GM12878 (cell line): Measurements from ENCODE around the gene ACSM4. TPM values are rescaled to one million over a fixed set of nuclear protein-coding genes. Genes with fewer than 3 reads are reported as not detected.
A peak's percentile ranks its signal among the peaks of the same experiment; 100 is the strongest.

Experiments used
- ATAC-seq: fragments of 200-7000 bp; cut with Tn5 transposase; 3 replicates; pipeline ENCODE4 v1.9.1; 2020; ENCODE audit warnings: mild to moderate bottlenecking, moderate library complexity
- BruUV-seq: library from RNA; stranded (reverse); fragments of 400-500 nt; replicated peaks from 2 replicates; lab custom pipeline; 2021; lab: Mats Ljungman, UMichigan
- CTCF ChIA-PET: fragments of 300-600 bp; sonication (Branson Sonifier 250); formaldehyde crosslinking; extraction: SDS; loops from one replicate; lab custom pipeline; 2021; ENCODE audit warnings: inconsistent platforms; lab: Yijun Ruan, JAX
- POLR2A ChIA-PET: fragments of 350-600 bp; formaldehyde crosslinking; extraction: SDS; loops from one replicate; lab custom pipeline; 2021; ENCODE audit warnings: inconsistent platforms; lab: Charles Lee
- RAD21 ChIA-PET: fragments of 300-600 bp; sonication (Branson Sonifier 250); formaldehyde crosslinking; loops from one replicate; lab custom pipeline; 2023; ENCODE audit warnings: antibody characterized with exemption; ENCODE audit not compliant: unreplicated experiment; lab: Charles Lee
- SMC1A ChIA-PET: fragments of 300-600 bp; sonication (Branson Sonifier 250); formaldehyde crosslinking; loops from one replicate; lab custom pipeline; 2023; ENCODE audit not compliant: unreplicated experiment, uncharacterized antibody; lab: Charles Lee
- DNase-seq: peaks from one replicate; pipeline ENCODE4 v3.0.0-alpha.2; 2011; ENCODE audit warnings: low read depth, low spot score
- FAIRE-seq: peaks from 3 replicates; lab custom pipeline; 2011; peaks lifted over from hg19 to GRCh38; lab: Jason Lieb, UNC
- H2AFZ ChIP-seq: 2 replicates; pipeline ENCODE4 v1.6.0; 2011; ENCODE audit warnings: low read depth, low read length, control low read depth; ENCODE audit not compliant: control insufficient read depth
- H3K27ac ChIP-seq: 2 replicates; pipeline ENCODE4 v1.5.1; 2011; ENCODE audit warnings: control low read depth; ENCODE audit not compliant: control insufficient read depth, insufficient read depth
- H3K27me3 ChIP-seq, 2 experiments: replicated peaks in 1 of 2; 2 replicates each; pipeline versions ENCODE4 v1.6.0 to v1.6.1; 2011; ENCODE audit warnings: low read length in 1 of 2; ENCODE audit not compliant: control insufficient read depth in 2 of 2, insufficient read depth in 2 of 2
- H3K36me3 ChIP-seq, 2 experiments: 2 replicates each; pipeline ENCODE4 v1.5.1; 2011; ENCODE audit warnings: low read length in 1 of 2; ENCODE audit not compliant: control insufficient read depth in 2 of 2, insufficient read depth in 2 of 2
- H3K4me1 ChIP-seq: 2 replicates; pipeline ENCODE4 v1.6.1; 2011; ENCODE audit warnings: mild to moderate bottlenecking, low read length, moderate library complexity, mixed read lengths; ENCODE audit not compliant: control insufficient read depth, insufficient read depth
- H3K4me2 ChIP-seq: 2 replicates; pipeline ENCODE4 v1.6.0; 2011; ENCODE audit warnings: control low read depth; ENCODE audit not compliant: control insufficient read depth, insufficient read depth
- H3K4me3 ChIP-seq: fragments of 200-600 bp; sonication (generic); 2 replicates; pipeline ENCODE4 v1.5.1; 2016
- H3K79me2 ChIP-seq: 2 replicates; pipeline ENCODE4 v1.6.0; 2011; ENCODE audit warnings: low read length; ENCODE audit not compliant: control insufficient read depth, insufficient read depth
- H3K9ac ChIP-seq: 2 replicates; pipeline ENCODE4 v1.8.0; 2011; ENCODE audit warnings: low read length, control low read depth, mixed read lengths; ENCODE audit not compliant: control insufficient read depth, insufficient read depth
- H3K9me3 ChIP-seq: replicated peaks from 3 replicates; pipeline ENCODE4 v1.5.1; 2011; ENCODE audit warnings: mild to moderate bottlenecking, low read length; ENCODE audit not compliant: control insufficient read depth, insufficient read depth
- H4K20me1 ChIP-seq: 2 replicates; pipeline ENCODE4 v1.6.0; 2011; ENCODE audit not compliant: control insufficient read depth, insufficient read depth
- CHD4 ChIP-seq: fragments of 200-600 bp; sonication (generic); IDR thresholded peaks from 2 replicates; pipeline ENCODE4 v1.6.1; 2016; ENCODE audit warnings: mild to moderate bottlenecking
- HDAC2 ChIP-seq: fragments of 200-600 bp; sonication (generic); IDR thresholded peaks from 2 replicates; pipeline ENCODE4 v1.6.1; 2017
- IKZF1 ChIP-seq: fragments of 450-650 bp; conservative IDR thresholded peaks from 2 replicates; pipeline ENCODE4 v1.6.1; 2017; ENCODE audit warnings: antibody characterized with exemption, mild to moderate bottlenecking
- KDM1A ChIP-seq: fragments of 200-600 bp; sonication (generic); IDR thresholded peaks from 2 replicates; pipeline ENCODE4 v1.6.1; 2016; ENCODE audit warnings: borderline replicate concordance
- RAD21 ChIP-seq: IDR thresholded peaks from 2 replicates; pipeline ENCODE4 v1.6.1; 2011; ENCODE audit warnings: mild to moderate bottlenecking, low read depth, low read length, moderate library complexity; ENCODE audit not compliant: insufficient read depth
- SMAD5 ChIP-seq: IDR thresholded peaks from 2 replicates; pipeline ENCODE4 v1.6.1; 2016; ENCODE audit warnings: antibody characterized with exemption, low read depth
- SUPT20H ChIP-seq: IDR thresholded peaks from 2 replicates; pipeline ENCODE4 v1.6.1; 2011; ENCODE audit warnings: low read depth, mild to moderate bottlenecking, low read length, moderate library complexity, borderline replicate concordance; ENCODE audit not compliant: control insufficient read depth
- SUZ12 ChIP-seq: fragments of 200-600 bp; sonication (generic); IDR thresholded peaks from one replicate; pipeline ENCODE4 v1.6.1; 2018; ENCODE audit warnings: antibody characterized with exemption, mild to moderate bottlenecking; ENCODE audit not compliant: unreplicated experiment
- TCF7 ChIP-seq: IDR thresholded peaks from 2 replicates; pipeline ENCODE4 v1.6.1; 2014; ENCODE audit warnings: antibody characterized with exemption, borderline replicate concordance
- ZZZ3 ChIP-seq: IDR thresholded peaks from 2 replicates; pipeline ENCODE4 v1.6.1; 2011; ENCODE audit warnings: low read depth; ENCODE audit not compliant: control insufficient read depth, insufficient read length
- WGBS: methylation state at CpG from one replicate; pipeline ENCODE4 v1.1.6; 2016; ENCODE audit warnings: low lambda C conversion rate; ENCODE audit not compliant: insufficient replicate concordance, insufficient coverage; ENCODE audit errors: missing lambda C conversion rate; 5-methylcytosine and 5-hydroxymethylcytosine counted together
- in situ Hi-C: fragments of 300-500 bp; cut with MboI; formaldehyde crosslinking; loops from 9 replicates; pipeline ENCODE4 v1.14.3; 2018; ENCODE audit warnings: mixed read lengths
- intact Hi-C: fragments of 100-400 bp; cut with micrococcal nuclease; formaldehyde crosslinking; loops from one replicate; pipeline ENCODE4 v1.14.2; 2022; ENCODE audit not compliant: unreplicated experiment
- polyA plus RNA-seq, 11 experiments: library from polyadenylated mRNA; depleted of rRNA in 4 of 11; unstranded in 6 of 11; stranded (reverse) in 5 of 11; fragments of >200 nt; fragmentation: Nextera tagmentation in 4 of 11; fragmentation: Illumina TruSeq in 1 of 11; extraction: Ambion mirVana in 4 of 11; extraction: Trizol in 1 of 11; gene quantifications; 1 replicate in 1 of 11; 2 replicates in 10 of 11; pipeline versions ENCODE4 v1.2.1 to v1.2.3, GENCODE V29; 2011 to 2016; ENCODE audit warnings: inconsistent platforms in 2 of 11, missing spikeins in 2 of 11, low read depth in 1 of 11
- total RNA-seq, 4 experiments: library from RNA; depleted of rRNA in 3 of 4; stranded (reverse); fragments of >200 nt in 3 of 4; fragmentation: Illumina TruSeq in 1 of 4; extraction: Trizol in 1 of 4; gene quantifications; 2 replicates each; pipeline versions ENCODE4 v1.2.1 to v1.2.3, GENCODE V29; 2013 to 2021
- TF ChIP-seq, protein P1 (sequence below): IDR thresholded peaks from 2 replicates; pipeline ENCODE4 v1.6.1; 2012; ENCODE audit warnings: low read depth, low read length, improper control_type of control experiment
- TF ChIP-seq, protein P2 (sequence below): IDR thresholded peaks from 2 replicates; pipeline ENCODE4 v1.6.1; 2012; ENCODE audit warnings: improper control_type of control experiment, low read depth, low read length; ENCODE audit not compliant: insufficient replicate concordance

Gene ACSM4
- total and polyA plus RNA-seq, 10 of the 15 experiments (the other 5 are each of a cell fraction or from before 2014, with no cell fraction given), result not detected

DNA sequence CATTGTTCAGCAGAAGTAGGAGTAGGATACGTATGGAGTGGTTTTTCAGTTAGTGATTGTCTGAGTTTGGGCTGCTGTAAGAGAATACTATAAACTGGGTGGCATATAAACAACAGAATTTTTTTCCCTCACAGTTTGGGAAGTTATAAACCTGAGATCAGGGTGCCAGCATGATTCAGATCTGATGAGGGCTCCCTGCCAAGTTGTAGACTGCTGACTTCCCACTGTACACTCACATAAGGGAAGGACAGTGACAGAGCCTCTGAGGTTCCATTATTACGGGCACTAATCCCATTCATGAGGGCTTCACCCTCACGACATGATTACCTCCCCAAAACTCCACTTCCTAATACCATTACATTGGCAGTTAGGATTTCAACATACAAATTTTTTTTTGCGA is 50.7 kb downstream of the ACSM4 start:
- SMC1A ChIA-PET, result no interaction called here
- in situ Hi-C loops, result no loop called here
- no peak for FAIRE-seq

DNA sequence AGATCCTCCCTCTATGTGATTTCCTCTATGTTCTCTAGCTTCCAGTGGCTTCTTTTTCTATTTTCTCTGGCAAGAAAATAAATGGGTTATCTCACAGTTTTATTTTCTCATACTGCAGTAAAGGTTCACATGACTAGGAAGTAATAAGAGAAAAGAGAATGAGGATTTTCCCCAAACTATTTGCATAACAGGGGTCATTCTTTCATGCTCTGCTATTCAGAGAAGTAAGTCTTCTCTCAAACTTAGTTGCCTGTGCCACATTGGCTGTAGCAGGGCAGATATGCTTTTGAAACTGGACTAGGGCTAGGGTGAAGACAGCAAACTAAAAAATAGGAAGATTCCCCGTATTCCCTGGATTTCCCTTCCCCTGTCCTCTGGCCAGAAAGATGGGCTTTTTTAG is 57.4 kb downstream of the ACSM4 start:
- ATAC-seq, result peak; percentile 79
- WGBS, result 13% methylated on average over 1 of the region's 1 CpG
- FAIRE-seq, result peak; percentile 64
- Histone ChIP-seq H3K79me2 (no peaks in the 10 kb centered on the region), H3K4me3 (no peak overlapping the region), H4K20me1 (no peaks in the 10 kb centered on the region), H3K36me3 (no peaks in the 10 kb centered on the region), H3K9ac (no peak overlapping the region), H3K27me3 (no peaks in the 10 kb centered on the region), H3K27ac (no peak overlapping the region), H2AFZ (no peak overlapping the region; the same call in 1 of the 2 replicates), H3K9me3 (no peaks in the 10 kb centered on the region), H3K4me1 (no peaks in the 10 kb centered on the region), H3K4me2 (no peak overlapping the region)
- no peak for DNase-seq
- RAD21 ChIA-PET, result no interaction called here
- POLR2A ChIA-PET, result no interaction called here
- SMC1A ChIA-PET, result interaction anchor here (1.3 kb wide), 1 partner anchor 79 kb away, joined by 3 read pairs; no protein-coding TSS in a partner anchor
- in situ Hi-C loops (no loop called here), intact Hi-C loops (no loop called here)
- BruUV-seq, result no TSS peak
- CTCF ChIA-PET, result no interaction called here
- no peak for TF ChIP-seq TCF7
- no peak for TF ChIP-seq RAD21
- no peak for TF ChIP-seq HDAC2
- no peak for TF ChIP-seq SUPT20H
- TF ChIP-seq IKZF1, result no peak
- TF ChIP-seq, protein P1, sequence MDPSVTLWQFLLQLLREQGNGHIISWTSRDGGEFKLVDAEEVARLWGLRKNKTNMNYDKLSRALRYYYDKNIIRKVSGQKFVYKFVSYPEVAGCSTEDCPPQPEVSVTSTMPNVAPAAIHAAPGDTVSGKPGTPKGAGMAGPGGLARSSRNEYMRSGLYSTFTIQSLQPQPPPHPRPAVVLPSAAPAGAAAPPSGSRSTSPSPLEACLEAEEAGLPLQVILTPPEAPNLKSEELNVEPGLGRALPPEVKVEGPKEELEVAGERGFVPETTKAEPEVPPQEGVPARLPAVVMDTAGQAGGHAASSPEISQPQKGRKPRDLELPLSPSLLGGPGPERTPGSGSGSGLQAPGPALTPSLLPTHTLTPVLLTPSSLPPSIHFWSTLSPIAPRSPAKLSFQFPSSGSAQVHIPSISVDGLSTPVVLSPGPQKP, result no peak
- TF ChIP-seq, protein P2, sequence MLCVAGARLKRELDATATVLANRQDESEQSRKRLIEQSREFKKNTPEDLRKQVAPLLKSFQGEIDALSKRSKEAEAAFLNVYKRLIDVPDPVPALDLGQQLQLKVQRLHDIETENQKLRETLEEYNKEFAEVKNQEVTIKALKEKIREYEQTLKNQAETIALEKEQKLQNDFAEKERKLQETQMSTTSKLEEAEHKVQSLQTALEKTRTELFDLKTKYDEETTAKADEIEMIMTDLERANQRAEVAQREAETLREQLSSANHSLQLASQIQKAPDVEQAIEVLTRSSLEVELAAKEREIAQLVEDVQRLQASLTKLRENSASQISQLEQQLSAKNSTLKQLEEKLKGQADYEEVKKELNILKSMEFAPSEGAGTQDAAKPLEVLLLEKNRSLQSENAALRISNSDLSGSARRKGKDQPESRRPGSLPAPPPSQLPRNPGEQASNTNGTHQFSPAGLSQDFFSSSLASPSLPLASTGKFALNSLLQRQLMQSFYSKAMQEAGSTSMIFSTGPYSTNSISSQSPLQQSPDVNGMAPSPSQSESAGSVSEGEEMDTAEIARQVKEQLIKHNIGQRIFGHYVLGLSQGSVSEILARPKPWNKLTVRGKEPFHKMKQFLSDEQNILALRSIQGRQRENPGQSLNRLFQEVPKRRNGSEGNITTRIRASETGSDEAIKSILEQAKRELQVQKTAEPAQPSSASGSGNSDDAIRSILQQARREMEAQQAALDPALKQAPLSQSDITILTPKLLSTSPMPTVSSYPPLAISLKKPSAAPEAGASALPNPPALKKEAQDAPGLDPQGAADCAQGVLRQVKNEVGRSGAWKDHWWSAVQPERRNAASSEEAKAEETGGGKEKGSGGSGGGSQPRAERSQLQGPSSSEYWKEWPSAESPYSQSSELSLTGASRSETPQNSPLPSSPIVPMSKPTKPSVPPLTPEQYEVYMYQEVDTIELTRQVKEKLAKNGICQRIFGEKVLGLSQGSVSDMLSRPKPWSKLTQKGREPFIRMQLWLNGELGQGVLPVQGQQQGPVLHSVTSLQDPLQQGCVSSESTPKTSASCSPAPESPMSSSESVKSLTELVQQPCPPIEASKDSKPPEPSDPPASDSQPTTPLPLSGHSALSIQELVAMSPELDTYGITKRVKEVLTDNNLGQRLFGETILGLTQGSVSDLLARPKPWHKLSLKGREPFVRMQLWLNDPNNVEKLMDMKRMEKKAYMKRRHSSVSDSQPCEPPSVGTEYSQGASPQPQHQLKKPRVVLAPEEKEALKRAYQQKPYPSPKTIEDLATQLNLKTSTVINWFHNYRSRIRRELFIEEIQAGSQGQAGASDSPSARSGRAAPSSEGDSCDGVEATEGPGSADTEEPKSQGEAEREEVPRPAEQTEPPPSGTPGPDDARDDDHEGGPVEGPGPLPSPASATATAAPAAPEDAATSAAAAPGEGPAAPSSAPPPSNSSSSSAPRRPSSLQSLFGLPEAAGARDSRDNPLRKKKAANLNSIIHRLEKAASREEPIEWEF, result no peak

More for the DNA sequence above, 50.7 kb downstream of the ACSM4 start:
- no peak for DNase-seq
- RAD21 ChIA-PET, result no interaction called here
- Histone ChIP-seq H3K27me3 (no peaks in the 10 kb centered on the region), H3K4me3 (no peak overlapping the region)
- TF ChIP-seq KDM1A, result no peak
- TF ChIP-seq SUZ12, result no peak
- no peak for TF ChIP-seq ZZZ3
- no peak for TF ChIP-seq CHD4
- TF ChIP-seq SMAD5, result no peak
- TF ChIP-seq, all 136 proteins: peak for 0
- intact Hi-C loops, result no loop called here
- Histone ChIP-seq H3K9ac (no peak overlapping the region), H3K36me3 (no peaks in the 10 kb centered on the region), H2AFZ (no peak overlapping the region), H3K4me2 (no peak overlapping the region), H3K27ac (no peak overlapping the region), H4K20me1 (no peaks in the 10 kb centered on the region), H3K9me3 (no peaks in the 10 kb centered on the region), H3K79me2 (no peaks in the 10 kb centered on the region), H3K4me1 (no peaks in the 10 kb centered on the region)
- ATAC-seq, result no peak
- ChIA-PET CTCF (no interaction called here), POLR2A (no interaction called here)
- BruUV-seq, result no TSS peak
- WGBS, result 23% methylated on average over 4 of the region's 4 CpGs
